H1 (cell line): ENCODE measurements around the gene FBXW8. TPM values are rescaled to one million over a fixed set of nuclear protein-coding genes. Genes with fewer than 3 reads are reported as not detected.

Experiments
- CTCF ChIA-PET: fragments of 300-600 bp; sonication (Branson Sonifier 250); formaldehyde crosslinking; loops from one replicate; lab custom pipeline; 2021; ENCODE audit not compliant: partially characterized antibody; lab: Charles Lee
- POLR2A ChIA-PET: fragments of 300-600 bp; sonication (Branson Sonifier 250); formaldehyde crosslinking; loops from one replicate; lab custom pipeline; 2021; ENCODE audit warnings: inconsistent platforms; ENCODE audit not compliant: partially characterized antibody; lab: Charles Lee
- DNase-seq, 2 experiments: peaks; one replicate each; pipeline versions ENCODE4 v3.0.0 to v3.0.0-alpha.2; 2010 to 2022; ENCODE audit warnings: low spot score in 2 of 2, low read depth in 1 of 2, mixed read lengths in 1 of 2
- FAIRE-seq: peaks from 2 replicates; lab custom pipeline; 2011; peaks lifted over from hg19 to GRCh38; lab: Jason Lieb, UNC
- H2AFZ ChIP-seq: 2 replicates; pipeline ENCODE4 v1.8.1; 2012; ENCODE audit warnings: low read length, inconsistent platforms
- H2AK5ac ChIP-seq: 2 replicates; pipeline ENCODE4 v1.6.1; 2013; ENCODE audit warnings: low read depth, low read length
- H2BK120ac ChIP-seq: replicated peaks from 2 replicates; pipeline ENCODE3; 2013; ENCODE audit warnings: low read depth, low read length, inconsistent platforms
- H2BK12ac ChIP-seq: 2 replicates; pipeline ENCODE4 v1.6.1; 2013; ENCODE audit warnings: low read depth, low read length
- H2BK15ac ChIP-seq: 2 replicates; pipeline ENCODE4 v1.6.1; 2013; ENCODE audit warnings: low read length
- H2BK20ac ChIP-seq: 2 replicates; pipeline ENCODE4 v1.6.1; 2013; ENCODE audit warnings: low read length
- H2BK5ac ChIP-seq: 2 replicates; pipeline ENCODE4 v1.6.1; 2013; ENCODE audit warnings: low read depth, low read length
- H3K14ac ChIP-seq: 2 replicates; pipeline ENCODE4 v1.6.1; 2013; ENCODE audit warnings: inconsistent platforms; ENCODE audit not compliant: insufficient read length
- H3K18ac ChIP-seq: 2 replicates; pipeline ENCODE4 v1.6.1; 2013; ENCODE audit warnings: low read length; ENCODE audit errors: extremely low read depth
- H3K23ac ChIP-seq: 2 replicates; pipeline ENCODE4 v1.6.1; 2013; ENCODE audit warnings: inconsistent platforms; ENCODE audit not compliant: insufficient read length
- H3K23me2 ChIP-seq: 2 replicates; pipeline ENCODE4 v1.6.1; 2013; ENCODE audit warnings: low read depth, low read length
- H3K27ac ChIP-seq: 2 replicates; pipeline ENCODE4 v1.6.1; 2011; ENCODE audit warnings: low read depth, low read length, inconsistent platforms
- H3K27me3 ChIP-seq, 4 experiments: replicated peaks in 1 of 4; 1 replicate in 1 of 4; 2 replicates in 3 of 4; pipeline versions ENCODE4 v1.6.1 to v1.8.1; 2011 to 2013; ENCODE audit warnings: low read length in 3 of 4, mild to moderate bottlenecking in 3 of 4, inconsistent platforms in 2 of 4, mixed read lengths in 2 of 4, moderate library complexity in 1 of 4; ENCODE audit not compliant: control insufficient read depth in 3 of 4, insufficient read depth in 3 of 4; ENCODE audit errors: extremely low read depth in 1 of 4
- H3K36me3 ChIP-seq, 4 experiments: 2 replicates each; pipeline versions ENCODE4 v1.6.1 to v1.8.1; 2011 to 2013; ENCODE audit warnings: mild to moderate bottlenecking in 4 of 4, low read length in 3 of 4, moderate library complexity in 2 of 4, control low read depth in 1 of 4, inconsistent platforms in 1 of 4; ENCODE audit not compliant: insufficient read depth in 4 of 4, control insufficient read depth in 2 of 4
- H3K4ac ChIP-seq: replicated peaks from 2 replicates; pipeline ENCODE3; 2013; ENCODE audit warnings: low read length, low read depth, mixed read lengths, inconsistent platforms; ENCODE audit not compliant: insufficient read length
- H3K4me1 ChIP-seq, 4 experiments: replicated peaks in 1 of 4; 1 replicate in 1 of 4; 2 replicates in 3 of 4; pipeline versions ENCODE4 v1.6.1 to v1.8.1; 2011 to 2013; ENCODE audit warnings: low read length in 3 of 4, inconsistent platforms in 2 of 4, mixed read lengths in 1 of 4; ENCODE audit not compliant: insufficient read depth in 4 of 4, control insufficient read depth in 3 of 4
- H3K4me2 ChIP-seq, 2 experiments: 2 replicates each; pipeline versions ENCODE4 v1.6.1 to v1.8.1; 2011 to 2013; ENCODE audit warnings: low read depth in 2 of 2, low read length in 2 of 2, control low read depth in 1 of 2, inconsistent platforms in 1 of 2, mild to moderate bottlenecking in 1 of 2; ENCODE audit not compliant: insufficient read depth in 1 of 2
- H3K4me3 ChIP-seq, 4 experiments: fragments of 200-600, 300-600 bp in 1 of 4; sonication (generic), shearing (Covaris generic), sonication (Bioruptor Twin) in 1 of 4; 2 replicates each; pipeline versions ENCODE4 v1.5.1 to v1.8.1; 2011 to 2016; ENCODE audit warnings: low read length in 4 of 4, low read depth in 3 of 4, control low read depth in 2 of 4, inconsistent platforms in 2 of 4, mild to moderate bottlenecking in 2 of 4, mixed read lengths in 1 of 4, moderate library complexity in 1 of 4; ENCODE audit not compliant: insufficient read depth in 2 of 4; ENCODE audit errors: extremely low read depth in 1 of 4
- H3K56ac ChIP-seq: replicated peaks from 2 replicates; pipeline ENCODE3; 2013; ENCODE audit warnings: low read depth, mild to moderate bottlenecking, mixed read lengths, low read length, inconsistent platforms; ENCODE audit not compliant: insufficient read length
- H3K79me1 ChIP-seq: 2 replicates; pipeline ENCODE4 v1.6.1; 2013; ENCODE audit warnings: low read depth, low read length, control low read depth
- H3K79me2 ChIP-seq, 2 experiments: 2 replicates each; pipeline versions ENCODE4 v1.6.1 to v1.8.1; 2012 to 2013; ENCODE audit warnings: low read length in 2 of 2, mild to moderate bottlenecking in 2 of 2, inconsistent platforms in 1 of 2; ENCODE audit not compliant: insufficient read depth in 2 of 2, control insufficient read depth in 1 of 2
- H3K9ac ChIP-seq, 4 experiments: replicated peaks in 1 of 4; 1 replicate in 1 of 4; 2 replicates in 3 of 4; pipeline versions ENCODE4 v1.6.1 to v1.8.1; 2011 to 2013; ENCODE audit warnings: low read depth in 3 of 4, low read length in 3 of 4, control low read depth in 2 of 4, mild to moderate bottlenecking in 2 of 4, moderate library complexity in 2 of 4, inconsistent platforms in 1 of 4; ENCODE audit errors: extremely low read depth in 1 of 4
- H3K9me3 ChIP-seq, 2 experiments: 2 replicates each; pipeline versions ENCODE4 v1.6.1 to v1.8.1; 2012 to 2013; ENCODE audit warnings: mild to moderate bottlenecking in 2 of 2, moderate library complexity in 2 of 2, control low read depth in 1 of 2, inconsistent platforms in 1 of 2, low read depth in 1 of 2, low read length in 1 of 2, mixed read lengths in 1 of 2; ENCODE audit not compliant: insufficient read depth in 2 of 2
- H4K20me1 ChIP-seq, 2 experiments: replicated peaks in 1 of 2; 2 replicates each; pipeline versions ENCODE3 to v1.8.1; 2011 to 2013; ENCODE audit warnings: inconsistent platforms in 2 of 2, low read length in 2 of 2, mild to moderate bottlenecking in 1 of 2; ENCODE audit not compliant: insufficient read depth in 2 of 2, control insufficient read depth in 1 of 2
- H4K5ac ChIP-seq: 2 replicates; pipeline ENCODE4 v1.6.1; 2013; ENCODE audit warnings: low read length, low read depth, mixed read lengths, inconsistent platforms; ENCODE audit not compliant: insufficient read length
- H4K8ac ChIP-seq: 2 replicates; pipeline ENCODE4 v1.8.0; 2013; ENCODE audit warnings: mild to moderate bottlenecking, moderate library complexity, low read length, inconsistent platforms; ENCODE audit not compliant: insufficient read depth; ENCODE audit errors: extremely low read depth
- H4K91ac ChIP-seq: replicated peaks from 2 replicates; pipeline ENCODE3; 2013; ENCODE audit warnings: low read length, mixed read lengths, inconsistent platforms; ENCODE audit not compliant: insufficient read length
- ASH2L ChIP-seq: fragments of 200-600, 300-600 bp; sonication (generic); IDR thresholded peaks from one replicate; pipeline ENCODE4 v1.7.1; 2017; ENCODE audit warnings: low read length
- HDAC6 ChIP-seq: IDR thresholded peaks from one replicate; pipeline ENCODE4 v1.7.1; 2012; ENCODE audit warnings: low read depth, mild to moderate bottlenecking, inconsistent platforms, low read length, moderate library complexity
- POU5F1 ChIP-seq: IDR thresholded peaks from 2 replicates; pipeline ENCODE4 v1.6.1; 2011; ENCODE audit warnings: low read depth, mild to moderate bottlenecking, low read length, moderate library complexity
- SIRT6 ChIP-seq: IDR thresholded peaks from one replicate; pipeline ENCODE4 v1.7.1; 2012; ENCODE audit warnings: low read length, inconsistent platforms
- TAF1 ChIP-seq: IDR thresholded peaks from 2 replicates; pipeline ENCODE4 v1.6.1; 2011; ENCODE audit warnings: mild to moderate bottlenecking, low read depth, low read length
- ZNF274 ChIP-seq: IDR thresholded peaks from 2 replicates; pipeline ENCODE4 v1.7.0; 2012; ENCODE audit warnings: low read length, borderline replicate concordance; ENCODE audit errors: extremely low read depth
- WGBS, 2 experiments: shearing (Covaris generic) in 1 of 2; methylation state at CpG; one replicate each; pipeline versions ENCODE4 v1.1.6 to v1.1.7; 2013 to 2015; ENCODE audit warnings: low lambda C conversion rate in 2 of 2, mixed read lengths in 2 of 2, inconsistent platforms in 1 of 2, low coverage in 1 of 2, missing lambda C conversion rate in 1 of 2; ENCODE audit not compliant: insufficient replicate concordance in 2 of 2, insufficient coverage in 1 of 2, insufficient read length in 1 of 2; ENCODE audit errors: extremely low coverage in 1 of 2, missing lambda C conversion rate in 1 of 2; 5-methylcytosine and 5-hydroxymethylcytosine counted together
- polyA plus RNA-seq, 7 experiments: library from polyadenylated mRNA; depleted of rRNA in 3 of 7; stranded (reverse) in 5 of 7; unstranded in 2 of 7; fragments of >200 nt in 5 of 7; fragments of 200-250 nt in 2 of 7; gene quantifications; 1 replicate in 5 of 7; 2 replicates in 1 of 7; 4 replicates in 1 of 7; pipeline versions ENCODE4 v1.2.1 to v1.2.3, GENCODE V29; 2011 to 2013; ENCODE audit warnings: missing spikeins in 2 of 7, mixed read lengths in 2 of 7
- total RNA-seq: library from RNA; stranded (reverse); fragmentation: NEBNext Ultra II Directional; extraction: Animal tissue kit (Norgen Biotek cat#: 25700); gene quantifications from 2 replicates; pipeline ENCODE4 v1.2.1, GENCODE V29; 2021

The FBXW8 gene
- total and polyA plus RNA-seq, 2 of the 8 experiments (the other 6 are each of a cell fraction or from before 2014, with no cell fraction given) = 15.8 to 16.0 TPM

GRCh38 chr12:117010693-117011451 is 100.1 kb downstream of the FBXW8 start:
- no peak for TF ChIP-seq TAF1
- no peak for TF ChIP-seq ASH2L
- TF ChIP-seq SIRT6 = no peak
- no peak for TF ChIP-seq HDAC6
- no peak for TF ChIP-seq ZNF274
- TF ChIP-seq POU5F1 = no peak
- TF ChIP-seq, all 59 proteins: peak for 0
- Histone ChIP-seq H3K9ac (no peak overlapping the region), H3K56ac (no peak overlapping the region), H2BK15ac (no peak overlapping the region), H3K36me3 (peaks cover 0 to 9% (median 4%) of the 10 kb centered on the region in 4 experiments; a peak in 3 of 8 replicates), H3K4me3 (no peak overlapping the region; a peak in 1 of 8 replicates), H2BK12ac (no peak overlapping the region), H3K27me3 (no peaks in the 10 kb centered on the region), H2AK5ac (no peak overlapping the region), H3K4me2 (peak overlapping the region in 1 of 2 experiments; percentile 12; a peak in 1 of 4 replicates), H2AFZ (no peak overlapping the region), H4K20me1 (no peaks in the 10 kb centered on the region), H4K8ac (no peak overlapping the region), H3K9me3 (peaks cover 0 to 7% of the 10 kb centered on the region in 2 experiments; a peak in 1 of 4 replicates), H3K14ac (no peak overlapping the region), H3K18ac (no peak overlapping the region), H2BK120ac (no peak overlapping the region), H4K91ac (no peak overlapping the region), H4K5ac (no peak overlapping the region), H3K79me2 (no peaks in the 10 kb centered on the region), H3K27ac (peak overlapping the region; percentile 76; the same call in 1 of the 2 replicates), H3K23ac (no peak overlapping the region), H2BK20ac (no peak overlapping the region), H3K4ac (no peak overlapping the region), H3K79me1 (no peaks in the 10 kb centered on the region), H3K23me2 (no peaks in the 10 kb centered on the region; the same call in 1 of the 2 replicates), H3K4me1 (peaks cover 4 to 24% (median 15%) of the 10 kb centered on the region in 4 experiments), H2BK5ac (0 out of 2 replicates have a peak overlapping the region, but pooled peaks have one; percentile 90)
- FAIRE-seq = no peak
- no peak for DNase-seq
- WGBS, 2 experiments = 80% methylated on average over 15 of the region's 17 CpGs; no CpG with 5 or more reads in 1 of the 2 experiments
- CTCF ChIA-PET = interaction anchor here (0.9 to 2.0 kb wide), 4 partner anchors 10 to 119 kb away, joined by 3 to 12 read pairs (median 6); no protein-coding TSS in a partner anchor
- POLR2A ChIA-PET = interaction anchor here (1.0 to 3.7 kb wide), 3 partner anchors 10 to 40 kb away, joined by 3 to 11 read pairs (median 6); no protein-coding TSS in a partner anchor
